ENCODE measurements around the gene HS6ST2.

GRCh38 chrX:132861076-132861475 is 97.4 kb downstream of the HS6ST2 start:
- no peak for TF ChIP-seq POLR2AphosphoS5 (IDR thresholded peaks at IDR 0.05; ENCODE audit: low read depth, low read length)
- no peak for TF ChIP-seq RAD21 (IDR thresholded peaks at IDR 0.05; ENCODE audit: low read length)
- TF ChIP-seq CTCF (IDR thresholded peaks at IDR 0.05), result no peak
- TF ChIP-seq MXI1 (IDR thresholded peaks at IDR 0.05; ENCODE audit: low read depth, low read length), result no peak
- TF ChIP-seq RCOR1 (IDR thresholded peaks at IDR 0.05; ENCODE audit: low read length), result no peak
- TF ChIP-seq, protein P1, sequence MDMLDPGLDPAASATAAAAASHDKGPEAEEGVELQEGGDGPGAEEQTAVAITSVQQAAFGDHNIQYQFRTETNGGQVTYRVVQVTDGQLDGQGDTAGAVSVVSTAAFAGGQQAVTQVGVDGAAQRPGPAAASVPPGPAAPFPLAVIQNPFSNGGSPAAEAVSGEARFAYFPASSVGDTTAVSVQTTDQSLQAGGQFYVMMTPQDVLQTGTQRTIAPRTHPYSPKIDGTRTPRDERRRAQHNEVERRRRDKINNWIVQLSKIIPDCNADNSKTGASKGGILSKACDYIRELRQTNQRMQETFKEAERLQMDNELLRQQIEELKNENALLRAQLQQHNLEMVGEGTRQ (IDR thresholded peaks at IDR 0.05; ENCODE audit: borderline replicate concordance, low read depth, low read length), result no peak
- no peak for TF ChIP-seq PBX3 (IDR thresholded peaks at IDR 0.05)
- no peak for TF ChIP-seq FOXM1 (IDR thresholded peaks at IDR 0.05; ENCODE audit: low read depth)
- TF ChIP-seq FOXJ3 (CRISPR knock-in tag; IDR thresholded peaks at IDR 0.05), result no peak
- no peak for TF ChIP-seq SIN3A (IDR thresholded peaks at IDR 0.05; ENCODE audit: borderline replicate concordance, low read depth, low read length)
- TF ChIP-seq NRF1 (IDR thresholded peaks at IDR 0.05; ENCODE audit: low read depth, low read length), result no peak
- TF ChIP-seq YY1 (IDR thresholded peaks at IDR 0.05; ENCODE audit: low read depth), result no peak

Data from SK-N-SH (cell line).